ENCODE data around the gene C20orf141.

- TF ChIP-seq CTCF (IDR thresholded peaks at IDR 0.05): no peak
- no peak for TF ChIP-seq ZFX (IDR thresholded peaks at IDR 0.05; ENCODE audit: borderline replicate concordance)
Measured at GRCh38 chr20:2847802-2848201, 33.0 kb downstream of the C20orf141 start.

Data from 22Rv1 (cell line).